Activated naive CD4-positive, alpha-beta T cell treated with anti-CD3 and anti-CD28 coated beads for 36 hours (primary cell): ENCODE measurements around the gene HLTF. TPM values are rescaled to one million over a fixed set of nuclear protein-coding genes. Genes with fewer than 3 reads are reported as not detected.

ENCODE experiments used
- total RNA-seq, 2 experiments: library from RNA; stranded (reverse); gene quantifications; one replicate each; pipeline ENCODE4 v1.2.3, GENCODE V29; 2021

The HLTF gene
- total RNA-seq, 2 experiments from 2014 or later = 22.0 to 22.6 TPM

Other genes starting within 250 kb of the HLTF start
- not detected for gene CPA3, start 221.2 kb downstream of the HLTF start, total RNA-seq
- gene GYG1, start 95.0 kb downstream of the HLTF start, total RNA-seq = 10 to 100 TPM; 13.5 to 13.9 TPM
- gene HPS3, start 43.1 kb upstream of the HLTF start, total RNA-seq = 10 to 100 TPM; 11.5 to 13.5 TPM
- gene CP, start 135.3 kb upstream of the HLTF start, total RNA-seq = not detected
- not detected for gene TM4SF18, start 247.1 kb upstream of the HLTF start, total RNA-seq